NCI-H1092 treated with DMSO at 0.1 percent for 48 hours (cell line): ENCODE data around the gene ATP8B4.

Experiments used
- DNase-seq: peaks from one replicate; lab custom pipeline; 2025; lab: John Stamatoyannopoulos, UW

ATP8B4 gene

GRCh38 chr15:50059883-50060282, 59.1 kb downstream of the ATP8B4 start:
- DNase-seq = no peak

- DNase-seq = no peak
Measured at GRCh38 chr15:50059203-50059772, 59.7 kb downstream of the ATP8B4 start.

- DNase-seq = peak; percentile 20
Measured at GRCh38 chr15:50057905-50058639, 61.0 kb downstream of the ATP8B4 start.

GRCh38 chr15:50057196-50057595, 61.8 kb downstream of the ATP8B4 start:
- no peak for DNase-seq

- no peak for DNase-seq
Measured at GRCh38 chr15:50055750-50056157, 63.3 kb downstream of the ATP8B4 start.

GRCh38 chr15:50055332-50055731, 63.7 kb downstream of the ATP8B4 start:
- DNase-seq = no peak

GRCh38 chr15:50053055-50053856, 65.8 kb downstream of the ATP8B4 start:
- no peak for DNase-seq

- DNase-seq = peak; percentile 5
Measured at GRCh38 chr15:50051811-50052419, 67.1 kb downstream of the ATP8B4 start.

GRCh38 chr15:50050986-50051743, 67.9 kb downstream of the ATP8B4 start:
- DNase-seq = no peak

GRCh38 chr15:50049871-50050270, 69.2 kb downstream of the ATP8B4 start:
- DNase-seq = no peak

GRCh38 chr15:50046867-50047266, 72.2 kb downstream of the ATP8B4 start:
- no peak for DNase-seq

GRCh38 chr15:50046159-50046558, 72.9 kb downstream of the ATP8B4 start:
- DNase-seq = no peak

GRCh38 chr15:50044904-50045303, 74.1 kb downstream of the ATP8B4 start:
- no peak for DNase-seq

- no peak for DNase-seq
Measured at GRCh38 chr15:50044406-50044805, 74.6 kb downstream of the ATP8B4 start.

GRCh38 chr15:50042775-50043174, 76.3 kb downstream of the ATP8B4 start:
- DNase-seq = no peak

- DNase-seq = no peak
Measured at GRCh38 chr15:50030456-50030855, 88.6 kb downstream of the ATP8B4 start.

GRCh38 chr15:50028326-50028725, 90.7 kb downstream of the ATP8B4 start:
- no peak for DNase-seq

- no peak for DNase-seq
Measured at GRCh38 chr15:50024281-50024680, 94.8 kb downstream of the ATP8B4 start.

- DNase-seq = no peak
Measured at GRCh38 chr15:50018491-50018890, 100.5 kb downstream of the ATP8B4 start.

- DNase-seq = no peak
Measured at GRCh38 chr15:50017522-50017921, 101.5 kb downstream of the ATP8B4 start.

- no peak for DNase-seq
Measured at GRCh38 chr15:50016951-50017350, 102.1 kb downstream of the ATP8B4 start.

- DNase-seq = no peak
Measured at GRCh38 chr15:50012790-50013189, 106.2 kb downstream of the ATP8B4 start.
